HepG2 (cell line): Measurements from ENCODE around the gene OBSL1. TPM values are rescaled to one million over a fixed set of nuclear protein-coding genes. Genes with fewer than 3 reads are reported as not detected.
A peak's percentile ranks its signal among the peaks of the same experiment; 100 is the strongest.

ENCODE experiments used
- CBX5 ChIP-seq: sonication (generic); formaldehyde crosslinking; IDR thresholded peaks from 2 replicates; pipeline ENCODE4 v1.4.0; 2020; ENCODE audit warnings: missing genetic modification reagents, borderline replicate concordance
- CSRNP2 ChIP-seq: sonication (generic); formaldehyde crosslinking; conservative IDR thresholded peaks from 2 replicates; pipeline ENCODE4 v1.8.0; 2022; ENCODE audit warnings: low read depth, missing genetic modification reagents
- FOSL2 ChIP-seq: sonication (generic); formaldehyde crosslinking; IDR thresholded peaks from 2 replicates; pipeline ENCODE4 v1.4.0; 2020; ENCODE audit warnings: missing genetic modification reagents
- GABPB1 ChIP-seq: IDR thresholded peaks from 2 replicates; pipeline ENCODE4 v1.6.1; 2016; ENCODE audit warnings: mild to moderate bottlenecking, missing genetic modification reagents, moderate library complexity, missing compliant biosample characterization
- HES4 ChIP-seq: sonication (generic); formaldehyde crosslinking; IDR thresholded peaks from 2 replicates; pipeline ENCODE4 v1.9.0; 2021; ENCODE audit warnings: mild to moderate bottlenecking, missing genetic modification reagents, borderline replicate concordance
- KDM5A ChIP-seq: fragments of 200-600 bp; sonication (generic); IDR thresholded peaks from 2 replicates; pipeline ENCODE4 v1.7.0; 2018; ENCODE audit warnings: antibody characterized with exemption, mild to moderate bottlenecking, low read length, borderline replicate concordance
- NFRKB ChIP-seq: fragments of 450-650 bp; IDR thresholded peaks from 2 replicates; pipeline ENCODE4 v1.6.1; 2017
- NR0B2 ChIP-seq: sonication (generic); formaldehyde crosslinking; IDR thresholded peaks from 2 replicates; pipeline ENCODE4 v1.4.0; 2020; ENCODE audit warnings: mild to moderate bottlenecking, missing genetic modification reagents
- SMAD9 ChIP-seq: sonication (generic); formaldehyde crosslinking; IDR thresholded peaks from 2 replicates; pipeline ENCODE4 v1.5.1; 2020; ENCODE audit warnings: mild to moderate bottlenecking, missing genetic modification reagents
- TBX2 ChIP-seq: sonication (generic); formaldehyde crosslinking; IDR thresholded peaks from 2 replicates; pipeline ENCODE4 v1.5.0; 2020; ENCODE audit warnings: missing genetic modification reagents, mild to moderate bottlenecking, borderline replicate concordance
- TBX3 ChIP-seq: fragments of 450-650 bp; IDR thresholded peaks from 2 replicates; pipeline ENCODE4 v1.6.1; 2017; ENCODE audit warnings: antibody characterized with exemption, mild to moderate bottlenecking, inconsistent platforms, borderline replicate concordance
- WIZ ChIP-seq: sonication (generic); formaldehyde crosslinking; IDR thresholded peaks from 2 replicates; pipeline ENCODE4 v1.5.1; 2020; ENCODE audit warnings: mild to moderate bottlenecking, missing genetic modification reagents
- ZBTB7B ChIP-seq: sonication (generic); formaldehyde crosslinking; IDR thresholded peaks from 2 replicates; pipeline ENCODE4 v1.4.0; 2020; ENCODE audit warnings: missing genetic modification reagents
- ZKSCAN8 ChIP-seq: IDR thresholded peaks from 2 replicates; pipeline ENCODE4 v1.6.1; 2016; ENCODE audit warnings: borderline replicate concordance, missing genetic modification reagents, missing compliant biosample characterization
- ZNF138 ChIP-seq: sonication (generic); formaldehyde crosslinking; IDR thresholded peaks from 2 replicates; pipeline ENCODE4 v1.5.0; 2020; ENCODE audit warnings: mild to moderate bottlenecking, low read depth, missing genetic modification reagents
- ZNF350 ChIP-seq: sonication (generic); formaldehyde crosslinking; IDR thresholded peaks from 2 replicates; pipeline ENCODE4 v1.4.0; 2020; ENCODE audit warnings: mild to moderate bottlenecking, low read depth, missing genetic modification reagents, borderline replicate concordance
- ZNF530 ChIP-seq: sonication (generic); formaldehyde crosslinking; IDR thresholded peaks from 2 replicates; pipeline ENCODE4 v1.5.0; 2020; ENCODE audit warnings: low read depth, mild to moderate bottlenecking, missing genetic modification reagents
- ZNF547 ChIP-seq: sonication (generic); formaldehyde crosslinking; IDR thresholded peaks from 2 replicates; pipeline ENCODE4 v1.5.1; 2020; ENCODE audit warnings: mild to moderate bottlenecking, missing genetic modification reagents
- ZNF550 ChIP-seq: sonication (generic); formaldehyde crosslinking; IDR thresholded peaks from 2 replicates; pipeline ENCODE4 v1.4.0; 2020; ENCODE audit warnings: mild to moderate bottlenecking, missing genetic modification reagents, borderline replicate concordance
- ZNF557 ChIP-seq: sonication (generic); formaldehyde crosslinking; IDR thresholded peaks from 2 replicates; pipeline ENCODE4 v1.4.0; 2020; ENCODE audit warnings: missing genetic modification reagents
- ZNF607 ChIP-seq: sonication (generic); formaldehyde crosslinking; IDR thresholded peaks from 2 replicates; pipeline ENCODE4 v1.5.1; 2020; ENCODE audit warnings: missing genetic modification reagents, mild to moderate bottlenecking, borderline replicate concordance
- ZNF766 ChIP-seq: sonication (generic); formaldehyde crosslinking; IDR thresholded peaks from 2 replicates; pipeline ENCODE4 v1.5.0; 2020; ENCODE audit warnings: missing genetic modification reagents, borderline replicate concordance
- ZSCAN31 ChIP-seq: sonication (generic); formaldehyde crosslinking; IDR thresholded peaks from 2 replicates; pipeline ENCODE4 v1.5.0; 2020; ENCODE audit warnings: low read depth, mild to moderate bottlenecking, missing genetic modification reagents
- ZSCAN9 ChIP-seq: IDR thresholded peaks from 2 replicates; pipeline ENCODE4 v1.6.1; 2016; ENCODE audit warnings: borderline replicate concordance
- polyA plus RNA-seq, 8 experiments: library from polyadenylated mRNA; depleted of rRNA in 3 of 8; stranded (reverse) in 7 of 8; unstranded in 1 of 8; fragments of >200 nt; fragmentation: Illumina TruSeq in 4 of 8; extraction: Trizol in 4 of 8; gene quantifications; 2 replicates each; pipeline versions ENCODE4 v1.2.1 to v1.2.3, GENCODE V29; 2011 to 2016; ENCODE audit warnings: low read depth in 4 of 8, missing spikeins in 1 of 8, mixed read lengths in 1 of 8; ENCODE audit not compliant: insufficient read depth in 1 of 8
- total RNA-seq, 5 experiments: library from RNA; depleted of rRNA; stranded (reverse); fragments of >200 nt; fragmentation: Illumina TruSeq; extraction: Trizol; gene quantifications; 2 replicates each; pipeline ENCODE4 v1.2.3, GENCODE V29; 2016; ENCODE audit warnings: low read depth in 1 of 5
- TF ChIP-seq, protein P1 (sequence below): sonication (generic); formaldehyde crosslinking; IDR thresholded peaks from 2 replicates; pipeline ENCODE4 v1.8.0; 2022; ENCODE audit warnings: missing genetic modification reagents, mild to moderate bottlenecking, inconsistent platforms, borderline replicate concordance
- TF ChIP-seq, protein P2 (sequence below): IDR thresholded peaks from 2 replicates; pipeline ENCODE4 v1.6.1; 2016

The OBSL1 gene
- total and polyA plus RNA-seq, 2 of the 13 experiments (the other 11 are each of a cell fraction or from before 2014, with no cell fraction given): 86.7 to 218 TPM

DNA sequence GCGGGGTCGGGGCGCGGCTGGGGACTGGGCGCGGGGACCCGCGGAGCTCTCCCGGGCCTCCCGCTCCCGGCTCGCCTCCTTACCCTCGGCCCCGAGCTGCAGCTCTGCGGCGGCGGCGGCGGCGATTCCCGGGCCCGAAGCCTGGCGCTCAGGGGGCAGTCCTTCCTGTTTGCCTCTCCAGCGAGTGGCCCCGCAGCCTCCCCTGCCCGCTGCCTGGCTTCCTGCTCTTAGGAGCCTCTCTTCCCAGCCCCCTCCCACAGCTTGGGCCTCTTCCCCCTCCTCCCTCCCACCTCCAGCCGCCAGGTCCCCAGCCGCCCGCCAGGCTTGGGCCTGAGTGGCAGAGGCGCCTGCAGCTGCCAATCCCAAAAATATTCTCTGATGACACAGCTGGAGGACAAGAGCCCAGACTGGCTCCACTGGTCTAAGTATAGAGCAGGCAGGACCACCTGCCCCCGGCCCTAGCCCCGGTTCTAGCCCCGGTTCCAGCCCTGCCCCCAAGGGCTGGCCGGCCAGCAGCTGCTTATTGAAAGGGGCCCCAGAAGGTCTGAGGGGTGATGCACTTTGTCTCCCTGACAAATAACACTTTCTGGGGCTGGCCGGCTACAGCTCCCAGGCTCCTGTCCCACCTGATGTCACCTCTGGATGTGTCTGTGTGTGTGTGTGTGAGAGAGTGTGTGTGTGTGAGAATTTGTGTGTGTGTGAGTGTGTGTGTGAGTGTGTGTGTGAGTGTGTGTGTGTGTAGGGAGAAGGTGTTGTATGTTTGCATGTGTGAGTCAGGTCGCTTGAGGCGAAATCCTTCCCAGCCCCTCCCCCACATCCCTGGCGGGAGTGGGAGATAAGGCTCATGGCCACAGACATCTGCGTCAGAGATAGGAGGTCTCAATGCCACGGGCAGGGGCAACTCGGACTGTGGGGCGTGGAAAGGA lies at the start of gene OBSL1 (continued):
- no peak; the same call in 1 of the 2 replicates for TF ChIP-seq HES4 (CRISPR knock-in tag)
- peak; percentile 67; the same call in 1 of the 2 replicates for TF ChIP-seq ZNF350 (CRISPR knock-in tag)
- peak; percentile 88 for TF ChIP-seq TBX3
- TF ChIP-seq NFRKB: no peak; the same call in 1 of the 2 replicates
- no peak; the same call in 1 of the 2 replicates for TF ChIP-seq ZNF766
- TF ChIP-seq, protein P1, sequence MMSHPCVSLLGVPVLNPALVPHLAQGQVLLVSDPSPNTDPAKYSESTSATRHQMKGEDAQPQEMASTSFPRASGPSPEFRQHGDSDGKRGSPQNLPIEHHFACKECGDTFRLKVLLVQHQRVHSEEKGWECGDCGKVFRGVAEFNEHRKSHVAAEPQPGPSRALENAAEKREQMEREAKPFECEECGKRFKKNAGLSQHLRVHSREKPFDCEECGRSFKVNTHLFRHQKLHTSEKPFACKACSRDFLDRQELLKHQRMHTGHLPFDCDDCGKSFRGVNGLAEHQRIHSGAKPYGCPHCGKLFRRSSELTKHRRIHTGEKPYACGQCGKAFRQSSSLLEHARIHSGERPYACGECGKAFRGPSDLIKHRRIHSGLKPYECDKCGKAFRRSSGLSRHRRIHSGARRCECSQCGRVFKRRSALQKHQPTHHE (CRISPR knock-in tag): peak; percentile 54; the same call in 1 of the 2 replicates
- peak; percentile 43; the same call in 1 of the 2 replicates for TF ChIP-seq KDM5A
- peak; percentile 78 for TF ChIP-seq FOSL2 (CRISPR knock-in tag)
- peak; percentile 45; the same call in 1 of the 2 replicates for TF ChIP-seq ZKSCAN8 (CRISPR knock-in tag)
- peak; percentile 63 for TF ChIP-seq ZSCAN31 (CRISPR knock-in tag)
- no peak; the same call in 1 of the 2 replicates for TF ChIP-seq ZNF607 (CRISPR knock-in tag)
- peak; percentile 92 for TF ChIP-seq TBX2 (CRISPR knock-in tag)
- TF ChIP-seq ZNF557 (CRISPR knock-in tag): no peak
- TF ChIP-seq ZSCAN9 (CRISPR knock-in tag): no peak
- TF ChIP-seq SMAD9 (CRISPR knock-in tag): 0 out of 2 replicates have a peak, but pooled peaks have one; percentile 51
- TF ChIP-seq CBX5 (CRISPR knock-in tag): peak; percentile 48; the same call in 1 of the 2 replicates
- TF ChIP-seq, protein P2, sequence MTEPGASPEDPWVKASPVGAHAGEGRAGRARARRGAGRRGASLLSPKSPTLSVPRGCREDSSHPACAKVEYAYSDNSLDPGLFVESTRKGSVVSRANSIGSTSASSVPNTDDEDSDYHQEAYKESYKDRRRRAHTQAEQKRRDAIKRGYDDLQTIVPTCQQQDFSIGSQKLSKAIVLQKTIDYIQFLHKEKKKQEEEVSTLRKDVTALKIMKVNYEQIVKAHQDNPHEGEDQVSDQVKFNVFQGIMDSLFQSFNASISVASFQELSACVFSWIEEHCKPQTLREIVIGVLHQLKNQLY: no peak
- peak; percentile 87 for TF ChIP-seq GABPB1 (CRISPR knock-in tag)
- TF ChIP-seq ZBTB7B (CRISPR knock-in tag): peak; percentile 77
- TF ChIP-seq NR0B2: 0 out of 2 replicates have a peak, but pooled peaks have one; percentile 50
- TF ChIP-seq WIZ (CRISPR knock-in tag): peak; percentile 76; the same call in 1 of the 2 replicates
- 0 out of 2 replicates have a peak, but pooled peaks have one; percentile 64 for TF ChIP-seq ZNF138 (CRISPR knock-in tag)
- peak; percentile 72 for TF ChIP-seq ZNF547 (CRISPR knock-in tag)
- TF ChIP-seq CSRNP2 (CRISPR knock-in tag): no peak
- no peak for TF ChIP-seq ZNF530 (CRISPR knock-in tag)
- no peak for TF ChIP-seq ZNF550 (CRISPR knock-in tag)
